ENCODE measurements around the gene ASB10. TPM values are rescaled to one million over a fixed set of nuclear protein-coding genes. Genes with fewer than 3 reads are reported as not detected.

Gene ASB10
- polyA plus RNA-seq, 1 experiment: not detected

DNA sequence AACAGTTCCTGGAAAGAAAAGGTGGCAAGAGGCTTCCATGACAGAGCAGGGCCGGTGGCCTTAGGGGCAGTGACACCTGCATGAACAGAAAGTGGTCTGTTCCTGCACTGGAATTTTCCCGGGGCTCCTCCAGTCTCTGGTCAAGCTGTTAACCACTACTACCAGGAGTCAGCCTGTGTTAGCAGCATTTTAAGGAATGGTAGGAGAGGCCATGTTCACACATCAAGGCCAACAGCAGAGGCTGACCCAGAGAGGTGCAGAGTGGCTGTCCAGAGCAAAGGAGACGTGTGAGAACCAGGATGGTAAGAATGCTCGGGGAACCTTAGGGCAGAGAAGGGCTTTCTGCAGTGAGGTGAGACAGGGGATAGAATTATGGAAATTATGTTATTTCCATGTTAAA is 14.7 kb upstream of the ASB10 start:
- no peak for DNase-seq (ENCODE audit: low read depth)
- Histone ChIP-seq H3K27me3 (ENCODE audit: control insufficient read depth, insufficient read depth, low read length) (peaks cover 35% of the 10 kb centered on the region), H3K4me3 (ENCODE audit: low read depth, low read length) (no peak overlapping the region), H3K36me3 (ENCODE audit: control insufficient read depth, insufficient read depth, low read length) (no peaks in the 10 kb centered on the region)
- no peak for TF ChIP-seq CTCF (IDR thresholded peaks at IDR 0.05; ENCODE audit: insufficient read depth, low read depth, low read length)
- POLR2A ChIA-PET: no interaction called here
- CTCF ChIA-PET: no interaction called here

GRCh38 chr7:151201344-151201743 is 14.3 kb upstream of the ASB10 start:
- H3K27me3 ChIP-seq (ENCODE audit: control insufficient read depth, insufficient read depth, low read length): peaks cover 37% of the 10 kb centered on the region
- ChIA-PET CTCF (interaction anchor here (1.1 kb wide), 1 partner anchor 43 kb away, joined by 4 read pairs; no protein-coding TSS in a partner anchor), POLR2A (no interaction called here)
- TF ChIP-seq CTCF (IDR thresholded peaks at IDR 0.05; ENCODE audit: insufficient read depth, low read depth, low read length): no peak
- DNase-seq (ENCODE audit: low read depth): no peak
- no peak overlapping the region for H3K4me3 ChIP-seq (ENCODE audit: low read depth, low read length)
- H3K36me3 ChIP-seq (ENCODE audit: control insufficient read depth, insufficient read depth, low read length): no peaks in the 10 kb centered on the region

DNA sequence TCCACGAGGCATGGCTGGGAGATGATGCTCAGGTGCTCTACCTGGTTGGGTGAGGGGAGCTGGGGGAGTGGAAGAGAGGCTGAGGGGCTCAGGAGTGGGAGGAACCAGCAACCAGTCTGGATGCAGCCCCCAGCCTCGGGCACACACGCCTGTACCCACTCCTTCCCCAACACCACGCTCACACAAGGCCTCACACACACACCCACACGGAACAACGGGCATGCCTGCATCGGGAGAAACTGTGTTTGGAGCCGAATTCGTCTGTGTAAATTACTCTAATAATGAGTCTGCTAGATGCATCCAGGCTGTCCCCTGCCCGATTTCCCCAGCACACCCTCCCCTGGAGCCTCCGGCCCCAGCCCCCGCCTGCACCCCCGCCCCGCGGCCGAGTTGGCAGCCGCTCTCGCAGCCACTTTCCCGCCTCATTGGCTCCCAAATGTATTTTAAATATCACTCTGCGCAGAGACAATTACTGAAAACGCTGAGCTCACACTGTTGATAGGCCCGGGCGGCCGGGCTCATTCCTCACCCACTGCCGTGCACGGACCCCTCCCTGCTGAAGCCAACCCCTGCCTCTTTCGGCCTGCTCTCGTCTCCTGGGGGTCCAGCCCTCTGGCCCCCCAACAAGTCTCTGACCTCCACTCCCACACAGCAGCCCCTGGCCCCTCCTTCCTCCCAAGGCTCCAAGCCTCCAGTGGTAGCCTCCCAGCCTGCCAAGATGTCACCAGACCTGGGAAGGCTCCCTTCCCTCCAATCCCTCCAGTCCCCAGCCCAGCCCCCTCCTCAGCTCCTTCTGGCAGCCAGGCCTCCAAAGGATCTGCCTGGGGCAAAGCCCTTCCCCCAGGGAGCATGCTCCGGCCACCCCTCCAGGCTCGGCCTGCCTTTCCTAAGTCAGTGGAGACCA is 12.1 kb upstream of the ASB10 start:
- ChIA-PET CTCF (interaction anchor here (0.8 kb wide), 1 partner anchor 28 kb away, joined by 3 read pairs; the partner anchor contains the start of gene ABCF2), POLR2A (no interaction called here)
- no peak for TF ChIP-seq CTCF (IDR thresholded peaks at IDR 0.05; ENCODE audit: insufficient read depth, low read depth, low read length)
- DNase-seq (ENCODE audit: low read depth): no peak
- no peaks in the 10 kb centered on the region for H3K36me3 ChIP-seq (ENCODE audit: control insufficient read depth, insufficient read depth, low read length)
- no peak overlapping the region for H3K4me3 ChIP-seq (ENCODE audit: low read depth, low read length)
- peaks cover 45% of the 10 kb centered on the region for H3K27me3 ChIP-seq (ENCODE audit: control insufficient read depth, insufficient read depth, low read length)

DNA sequence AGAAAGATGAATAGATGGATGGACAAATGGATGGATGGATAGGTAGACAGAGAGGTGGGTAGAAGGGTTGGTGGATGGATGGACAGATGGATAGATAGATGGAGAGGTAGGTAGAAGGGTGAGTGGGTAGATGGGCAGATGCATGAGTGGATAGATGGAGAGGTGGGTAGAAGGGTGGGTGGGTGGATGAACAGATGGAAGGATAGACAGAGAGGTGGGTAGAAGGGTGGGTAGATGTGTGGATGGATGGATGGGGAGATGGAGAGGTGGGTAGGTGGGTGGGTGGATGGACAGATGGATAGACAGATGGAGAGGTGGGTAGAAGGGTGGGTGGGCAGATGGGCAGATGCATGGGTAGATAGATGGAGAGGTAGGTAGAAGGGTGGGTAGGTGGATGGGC is 10.9 kb upstream of the ASB10 start:
- no peaks in the 10 kb centered on the region for H3K36me3 ChIP-seq (ENCODE audit: control insufficient read depth, insufficient read depth, low read length)
- ChIA-PET CTCF (no interaction called here), POLR2A (no interaction called here)
- TF ChIP-seq CTCF (IDR thresholded peaks at IDR 0.05; ENCODE audit: insufficient read depth, low read depth, low read length): no peak
- DNase-seq (ENCODE audit: low read depth): no peak
- H3K27me3 ChIP-seq (ENCODE audit: control insufficient read depth, insufficient read depth, low read length): peaks cover 42% of the 10 kb centered on the region
- no peak overlapping the region for H3K4me3 ChIP-seq (ENCODE audit: low read depth, low read length)

DNA sequence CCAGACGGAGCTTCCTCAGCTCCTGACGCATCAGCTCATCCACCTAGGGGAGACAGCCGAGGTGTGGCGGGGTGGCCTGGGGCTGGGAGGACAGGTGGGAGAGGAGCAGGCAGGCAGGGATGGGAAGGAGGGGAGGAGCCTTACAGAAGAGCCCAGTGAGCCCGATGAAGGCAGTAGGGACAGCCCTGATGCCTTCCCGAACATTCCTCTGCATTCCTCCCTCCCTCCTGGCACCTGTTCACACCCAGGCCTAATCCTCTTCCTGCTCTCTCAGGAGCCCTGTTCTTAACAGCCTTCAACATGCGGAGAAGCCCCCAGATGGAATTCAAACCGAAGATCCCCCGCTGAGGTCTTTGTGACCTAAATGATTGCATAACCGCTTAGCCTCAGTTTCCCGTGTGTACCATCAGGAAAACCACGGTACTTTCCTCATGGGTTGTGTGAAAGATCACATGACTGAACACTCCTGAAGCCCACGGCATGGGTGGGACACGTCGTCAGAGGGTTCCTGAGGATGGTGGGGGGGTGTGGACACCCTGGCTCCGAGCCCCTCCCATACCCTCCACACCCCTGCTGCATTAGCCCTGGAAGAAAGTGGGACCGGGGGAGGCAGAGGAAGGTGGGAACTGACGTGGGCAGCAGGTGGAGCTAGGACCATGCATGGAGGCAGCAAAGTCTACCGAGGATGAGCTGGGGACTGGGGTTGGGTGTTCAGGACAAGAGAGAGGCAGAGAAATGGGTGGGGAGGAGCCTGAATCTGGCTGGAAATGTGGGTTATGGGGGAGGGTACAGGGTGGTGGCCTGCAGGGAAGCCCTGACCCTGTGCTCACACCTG is 8.8 kb upstream of the ASB10 start:
- H3K36me3 ChIP-seq (ENCODE audit: control insufficient read depth, insufficient read depth, low read length): no peaks in the 10 kb centered on the region
- ChIA-PET CTCF (no interaction called here), POLR2A (no interaction called here)
- no peak for DNase-seq (ENCODE audit: low read depth)
- peaks cover 41% of the 10 kb centered on the region for H3K27me3 ChIP-seq (ENCODE audit: control insufficient read depth, insufficient read depth, low read length)
- TF ChIP-seq CTCF (IDR thresholded peaks at IDR 0.05; ENCODE audit: insufficient read depth, low read depth, low read length): no peak
- H3K4me3 ChIP-seq (ENCODE audit: low read depth, low read length): no peak overlapping the region
